PC-3 (cell line): ENCODE results near the gene FKBP2.

ENCODE experiments used
- EZH2 ChIP-seq: fragments of 300-600 bp; sonication (generic); IDR thresholded peaks from one replicate; pipeline ENCODE4 v1.6.1; 2017; ENCODE audit warnings: antibody characterized with exemption, mild to moderate bottlenecking, low read length; ENCODE audit not compliant: unreplicated experiment
- TF ChIP-seq, protein P1 (sequence below): fragments of 300-600 bp; sonication (generic); conservative IDR thresholded peaks from 2 replicates; pipeline ENCODE4 v1.5.1; 2017; ENCODE audit warnings: antibody characterized with exemption, low read depth, mild to moderate bottlenecking, low read length

- TF ChIP-seq, protein P1, sequence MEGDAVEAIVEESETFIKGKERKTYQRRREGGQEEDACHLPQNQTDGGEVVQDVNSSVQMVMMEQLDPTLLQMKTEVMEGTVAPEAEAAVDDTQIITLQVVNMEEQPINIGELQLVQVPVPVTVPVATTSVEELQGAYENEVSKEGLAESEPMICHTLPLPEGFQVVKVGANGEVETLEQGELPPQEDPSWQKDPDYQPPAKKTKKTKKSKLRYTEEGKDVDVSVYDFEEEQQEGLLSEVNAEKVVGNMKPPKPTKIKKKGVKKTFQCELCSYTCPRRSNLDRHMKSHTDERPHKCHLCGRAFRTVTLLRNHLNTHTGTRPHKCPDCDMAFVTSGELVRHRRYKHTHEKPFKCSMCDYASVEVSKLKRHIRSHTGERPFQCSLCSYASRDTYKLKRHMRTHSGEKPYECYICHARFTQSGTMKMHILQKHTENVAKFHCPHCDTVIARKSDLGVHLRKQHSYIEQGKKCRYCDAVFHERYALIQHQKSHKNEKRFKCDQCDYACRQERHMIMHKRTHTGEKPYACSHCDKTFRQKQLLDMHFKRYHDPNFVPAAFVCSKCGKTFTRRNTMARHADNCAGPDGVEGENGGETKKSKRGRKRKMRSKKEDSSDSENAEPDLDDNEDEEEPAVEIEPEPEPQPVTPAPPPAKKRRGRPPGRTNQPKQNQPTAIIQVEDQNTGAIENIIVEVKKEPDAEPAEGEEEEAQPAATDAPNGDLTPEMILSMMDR, result no peak
- no peak for TF ChIP-seq EZH2
Observed at GRCh38 chr11:64233913-64234586, 6.8 kb upstream of the FKBP2 start, which contains the start of gene VEGFB.
